ENCODE results near the gene ADSS1.

- TF ChIP-seq POLR2A (IDR thresholded peaks at IDR 0.05; ENCODE audit: low read length) (no peak), GATA1 (IDR thresholded peaks at IDR 0.05; ENCODE audit: low read depth, low read length) (no peak)
Observed at GRCh38 chr14:104735830-104736642, 12.0 kb downstream of the ADSS1 start.

Measured in erythroblast (primary cell).